HEK293 (cell line): ENCODE results near the gene LY6G5B.

Experiments
- KLF16 ChIP-seq: fragments of 450-650 bp; formaldehyde crosslinking; IDR thresholded peaks from 2 replicates; pipeline ENCODE4 v1.5.1; 2017; ENCODE audit warnings: missing biosample characterization, missing genetic modification characterization
- KLF8 ChIP-seq: fragments of 450-650 bp; formaldehyde crosslinking; IDR thresholded peaks from 2 replicates; pipeline ENCODE4 v1.5.1; 2016; ENCODE audit warnings: missing biosample characterization, missing genetic modification characterization
- OVOL3 ChIP-seq: fragments of 450-650 bp; formaldehyde crosslinking; IDR thresholded peaks from 2 replicates; pipeline ENCODE4 v1.5.1; 2016; ENCODE audit warnings: missing biosample characterization, missing genetic modification characterization
- SCRT2 ChIP-seq: fragments of 450-650 bp; formaldehyde crosslinking; IDR thresholded peaks from 2 replicates; pipeline ENCODE4 v1.5.1; 2016; ENCODE audit warnings: missing biosample characterization, missing genetic modification characterization
- WT1 ChIP-seq: fragments of 450-650 bp; formaldehyde crosslinking; IDR thresholded peaks from 2 replicates; pipeline ENCODE4 v1.5.1; 2016; ENCODE audit warnings: missing biosample characterization, missing genetic modification characterization
- ZBTB21 ChIP-seq: fragments of 450-650 bp; formaldehyde crosslinking; IDR thresholded peaks from 2 replicates; pipeline ENCODE4 v1.5.1; 2017; ENCODE audit warnings: missing biosample characterization, missing genetic modification characterization
- ZNF112 ChIP-seq: fragments of 450-650 bp; formaldehyde crosslinking; IDR thresholded peaks from 2 replicates; pipeline ENCODE4 v1.5.0; 2017; ENCODE audit warnings: missing biosample characterization, missing genetic modification characterization
- ZNF175 ChIP-seq: fragments of 450-650 bp; formaldehyde crosslinking; IDR thresholded peaks from 2 replicates; pipeline ENCODE4 v1.5.1; 2016; ENCODE audit warnings: missing biosample characterization, missing genetic modification characterization
- ZNF274 ChIP-seq, 2 experiments: fragments of 200-500 bp in 1 of 2; fragments of 450-650 bp in 1 of 2; sonication (Bioruptor generic) in 1 of 2; formaldehyde crosslinking in 1 of 2; IDR thresholded peaks; 2 replicates each; pipeline versions ENCODE4 v1.5.1 to v1.6.1; 2014 to 2016; ENCODE audit warnings: borderline replicate concordance in 1 of 2, inconsistent platforms in 1 of 2, low read length in 1 of 2, missing biosample characterization in 1 of 2, missing genetic modification characterization in 1 of 2
- ZNF341 ChIP-seq: fragments of 450-650 bp; formaldehyde crosslinking; IDR thresholded peaks from 2 replicates; pipeline ENCODE4; 2016; ENCODE audit warnings: low read depth, missing biosample characterization, missing genetic modification characterization
- ZNF350 ChIP-seq: fragments of 450-650 bp; formaldehyde crosslinking; IDR thresholded peaks from 2 replicates; pipeline ENCODE4 v1.5.0; 2017; ENCODE audit warnings: missing biosample characterization, mild to moderate bottlenecking, missing genetic modification characterization
- ZNF366 ChIP-seq: fragments of 450-650 bp; formaldehyde crosslinking; conservative IDR thresholded peaks from 2 replicates; pipeline ENCODE4 v1.5.1; 2016; ENCODE audit warnings: missing biosample characterization, missing genetic modification characterization
- ZNF501 ChIP-seq: fragments of 450-650 bp; formaldehyde crosslinking; IDR thresholded peaks from 2 replicates; pipeline ENCODE4 v1.5.1; 2016; ENCODE audit warnings: missing biosample characterization, missing genetic modification characterization
- ZNF600 ChIP-seq: fragments of 450-650 bp; formaldehyde crosslinking; IDR thresholded peaks from 2 replicates; pipeline ENCODE4 v1.5.1; 2016; ENCODE audit warnings: missing biosample characterization, missing genetic modification characterization
- ZNF664 ChIP-seq: fragments of 450-650 bp; formaldehyde crosslinking; IDR thresholded peaks from 2 replicates; pipeline ENCODE4 v1.5.1; 2016; ENCODE audit warnings: missing biosample characterization, missing genetic modification characterization
- ZNF76 ChIP-seq: fragments of 450-650 bp; formaldehyde crosslinking; IDR thresholded peaks from 2 replicates; pipeline ENCODE4; 2016; ENCODE audit warnings: low read depth, missing biosample characterization, missing genetic modification characterization, borderline replicate concordance
- ZNF785 ChIP-seq: fragments of 450-650 bp; formaldehyde crosslinking; IDR thresholded peaks from 2 replicates; pipeline ENCODE4 v1.5.1; 2016; ENCODE audit warnings: missing biosample characterization, missing genetic modification characterization
- ZNF792 ChIP-seq: fragments of 450-650 bp; formaldehyde crosslinking; IDR thresholded peaks from 2 replicates; pipeline ENCODE4 v1.5.1; 2016; ENCODE audit warnings: missing biosample characterization, missing genetic modification characterization
- ZNF837 ChIP-seq: fragments of 450-650 bp; formaldehyde crosslinking; IDR thresholded peaks from 2 replicates; pipeline ENCODE4 v1.5.1; 2016; ENCODE audit warnings: missing biosample characterization, missing genetic modification characterization
- TF ChIP-seq, protein P1 (sequence below): IDR thresholded peaks from 2 replicates; pipeline ENCODE4 v1.6.1; 2011; ENCODE audit warnings: mild to moderate bottlenecking, low read depth, low read length, borderline replicate concordance
- TF ChIP-seq, protein P2 (sequence below): fragments of 450-650 bp; formaldehyde crosslinking; IDR thresholded peaks from 2 replicates; pipeline ENCODE4 v1.5.0; 2017; ENCODE audit warnings: missing biosample characterization, missing genetic modification characterization, borderline replicate concordance
- TF ChIP-seq, protein P3 (sequence below): fragments of 450-650 bp; formaldehyde crosslinking; IDR thresholded peaks from 2 replicates; pipeline ENCODE4 v1.5.1; 2016; ENCODE audit warnings: missing biosample characterization, missing genetic modification characterization
- TF ChIP-seq, protein P4 (sequence below): fragments of 450-650 bp; formaldehyde crosslinking; IDR thresholded peaks from 2 replicates; pipeline ENCODE4 v1.5.1; 2016; ENCODE audit warnings: missing biosample characterization, missing genetic modification characterization
- TF ChIP-seq, protein P5 (sequence below): fragments of 450-650 bp; formaldehyde crosslinking; IDR thresholded peaks from 2 replicates; pipeline ENCODE4 v1.5.1; 2017; ENCODE audit warnings: missing biosample characterization, missing genetic modification characterization
- TF ChIP-seq, protein P6 (sequence below): fragments of 450-650 bp; formaldehyde crosslinking; IDR thresholded peaks from 2 replicates; pipeline ENCODE4 v1.5.1; 2016; ENCODE audit warnings: missing biosample characterization, missing genetic modification characterization, borderline replicate concordance
- TF ChIP-seq, protein P7 (sequence below): fragments of 450-650 bp; IDR thresholded peaks from 2 replicates; pipeline ENCODE4 v1.5.1; 2018; ENCODE audit warnings: missing biosample characterization, missing genetic modification characterization

LY6G5B gene

DNA sequence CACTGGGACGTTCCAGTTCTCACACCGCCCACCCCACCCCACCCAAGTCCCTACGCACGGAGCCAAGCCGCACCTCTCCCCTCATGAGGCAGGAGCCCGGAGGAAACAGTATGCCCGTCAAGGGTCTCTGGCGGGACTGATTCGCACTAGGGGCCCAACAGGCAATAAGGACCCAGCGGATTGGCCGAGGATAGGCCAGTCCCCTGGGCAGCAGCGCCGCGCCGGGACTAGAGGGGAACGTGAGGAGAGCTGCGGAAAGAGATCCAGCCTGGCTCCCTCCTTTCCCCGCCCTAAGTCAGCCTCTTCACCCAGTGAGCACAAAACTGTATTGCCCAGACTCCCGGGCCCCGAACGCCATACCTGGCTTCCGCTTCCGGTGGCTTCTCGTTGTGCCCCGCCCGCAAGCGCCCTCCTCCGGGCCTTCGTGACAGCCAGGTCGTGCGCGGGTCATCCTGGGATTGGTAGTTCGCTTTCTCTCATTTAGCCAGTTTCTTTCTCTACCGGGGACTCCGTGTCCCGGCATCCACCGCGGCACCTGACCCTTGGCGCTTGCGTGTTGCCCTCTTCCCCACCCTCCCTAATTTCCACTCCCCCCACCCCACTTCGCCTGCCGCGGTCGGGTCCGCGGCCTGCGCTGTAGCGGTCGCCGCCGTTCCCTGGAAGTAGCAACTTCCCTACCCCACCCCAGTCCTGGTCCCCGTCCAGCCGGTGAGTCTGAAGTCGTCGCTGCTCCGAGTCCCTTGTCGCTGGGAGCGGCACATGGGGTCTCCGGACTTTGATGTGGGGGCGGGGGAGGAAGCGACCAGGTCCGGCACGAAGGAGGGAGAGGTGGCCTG, 4.1 kb upstream of the LY6G5B start, which contains the start of gene CSNK2B (continued):
- TF ChIP-seq, protein P1, sequence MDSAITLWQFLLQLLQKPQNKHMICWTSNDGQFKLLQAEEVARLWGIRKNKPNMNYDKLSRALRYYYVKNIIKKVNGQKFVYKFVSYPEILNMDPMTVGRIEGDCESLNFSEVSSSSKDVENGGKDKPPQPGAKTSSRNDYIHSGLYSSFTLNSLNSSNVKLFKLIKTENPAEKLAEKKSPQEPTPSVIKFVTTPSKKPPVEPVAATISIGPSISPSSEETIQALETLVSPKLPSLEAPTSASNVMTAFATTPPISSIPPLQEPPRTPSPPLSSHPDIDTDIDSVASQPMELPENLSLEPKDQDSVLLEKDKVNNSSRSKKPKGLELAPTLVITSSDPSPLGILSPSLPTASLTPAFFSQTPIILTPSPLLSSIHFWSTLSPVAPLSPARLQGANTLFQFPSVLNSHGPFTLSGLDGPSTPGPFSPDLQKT = peak; percentile 74; the same call in 1 of the 2 replicates
- TF ChIP-seq ZNF837 (tag by site-specific recombination) = no peak
- TF ChIP-seq, protein P2, sequence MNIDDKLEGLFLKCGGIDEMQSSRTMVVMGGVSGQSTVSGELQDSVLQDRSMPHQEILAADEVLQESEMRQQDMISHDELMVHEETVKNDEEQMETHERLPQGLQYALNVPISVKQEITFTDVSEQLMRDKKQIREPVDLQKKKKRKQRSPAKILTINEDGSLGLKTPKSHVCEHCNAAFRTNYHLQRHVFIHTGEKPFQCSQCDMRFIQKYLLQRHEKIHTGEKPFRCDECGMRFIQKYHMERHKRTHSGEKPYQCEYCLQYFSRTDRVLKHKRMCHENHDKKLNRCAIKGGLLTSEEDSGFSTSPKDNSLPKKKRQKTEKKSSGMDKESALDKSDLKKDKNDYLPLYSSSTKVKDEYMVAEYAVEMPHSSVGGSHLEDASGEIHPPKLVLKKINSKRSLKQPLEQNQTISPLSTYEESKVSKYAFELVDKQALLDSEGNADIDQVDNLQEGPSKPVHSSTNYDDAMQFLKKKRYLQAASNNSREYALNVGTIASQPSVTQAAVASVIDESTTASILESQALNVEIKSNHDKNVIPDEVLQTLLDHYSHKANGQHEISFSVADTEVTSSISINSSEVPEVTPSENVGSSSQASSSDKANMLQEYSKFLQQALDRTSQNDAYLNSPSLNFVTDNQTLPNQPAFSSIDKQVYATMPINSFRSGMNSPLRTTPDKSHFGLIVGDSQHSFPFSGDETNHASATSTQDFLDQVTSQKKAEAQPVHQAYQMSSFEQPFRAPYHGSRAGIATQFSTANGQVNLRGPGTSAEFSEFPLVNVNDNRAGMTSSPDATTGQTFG (tag by site-specific recombination) = no peak
- TF ChIP-seq ZNF341 = peak; percentile 96
- no peak for TF ChIP-seq ZNF112 (tag by site-specific recombination)
- TF ChIP-seq ZNF664 = no peak
- TF ChIP-seq ZBTB21 (tag by site-specific recombination) = no peak
- no peak for TF ChIP-seq ZNF274 (IDR thresholded peaks at IDR 0.05; ENCODE audit: low read length)
- no peak for TF ChIP-seq ZNF274 (tag by site-specific recombination; IDR thresholded peaks at IDR 0.05; ENCODE audit: borderline replicate concordance)
- no peak for TF ChIP-seq ZNF350 (tag by site-specific recombination)
- TF ChIP-seq ZNF792 (tag by site-specific recombination) = no peak
- TF ChIP-seq, protein P3, sequence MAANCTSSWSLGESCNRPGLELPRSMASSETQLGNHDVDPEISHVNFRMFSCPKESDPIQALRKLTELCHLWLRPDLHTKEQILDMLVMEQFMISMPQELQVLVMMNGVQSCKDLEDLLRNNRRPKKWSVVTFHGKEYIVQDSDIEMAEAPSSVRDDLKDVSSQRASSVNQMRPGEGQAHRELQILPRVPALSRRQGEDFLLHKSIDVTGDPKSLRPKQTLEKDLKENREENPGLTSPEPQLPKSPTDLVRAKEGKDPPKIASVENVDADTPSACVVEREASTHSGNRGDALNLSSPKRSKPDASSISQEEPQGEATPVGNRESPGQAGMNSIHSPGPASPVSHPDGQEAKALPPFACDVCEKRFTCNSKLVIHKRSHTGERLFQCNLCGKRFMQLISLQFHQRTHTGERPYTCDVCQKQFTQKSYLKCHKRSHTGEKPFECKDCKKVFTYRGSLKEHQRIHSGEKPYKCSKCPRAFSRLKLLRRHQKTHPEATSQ (tag by site-specific recombination) = 0 out of 2 replicates have a peak, but pooled peaks have one; percentile 57
- peak; percentile 9; the same call in 1 of the 2 replicates for TF ChIP-seq ZNF600
- no peak for TF ChIP-seq ZNF785 (tag by site-specific recombination)
- TF ChIP-seq, protein P4, sequence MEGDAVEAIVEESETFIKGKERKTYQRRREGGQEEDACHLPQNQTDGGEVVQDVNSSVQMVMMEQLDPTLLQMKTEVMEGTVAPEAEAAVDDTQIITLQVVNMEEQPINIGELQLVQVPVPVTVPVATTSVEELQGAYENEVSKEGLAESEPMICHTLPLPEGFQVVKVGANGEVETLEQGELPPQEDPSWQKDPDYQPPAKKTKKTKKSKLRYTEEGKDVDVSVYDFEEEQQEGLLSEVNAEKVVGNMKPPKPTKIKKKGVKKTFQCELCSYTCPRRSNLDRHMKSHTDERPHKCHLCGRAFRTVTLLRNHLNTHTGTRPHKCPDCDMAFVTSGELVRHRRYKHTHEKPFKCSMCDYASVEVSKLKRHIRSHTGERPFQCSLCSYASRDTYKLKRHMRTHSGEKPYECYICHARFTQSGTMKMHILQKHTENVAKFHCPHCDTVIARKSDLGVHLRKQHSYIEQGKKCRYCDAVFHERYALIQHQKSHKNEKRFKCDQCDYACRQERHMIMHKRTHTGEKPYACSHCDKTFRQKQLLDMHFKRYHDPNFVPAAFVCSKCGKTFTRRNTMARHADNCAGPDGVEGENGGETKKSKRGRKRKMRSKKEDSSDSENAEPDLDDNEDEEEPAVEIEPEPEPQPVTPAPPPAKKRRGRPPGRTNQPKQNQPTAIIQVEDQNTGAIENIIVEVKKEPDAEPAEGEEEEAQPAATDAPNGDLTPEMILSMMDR (tag by site-specific recombination) = peak; percentile 75
- peak; percentile 58 for TF ChIP-seq KLF16 (tag by site-specific recombination)
- TF ChIP-seq OVOL3 (tag by site-specific recombination) = peak; percentile 33; the same call in 1 of the 2 replicates
- TF ChIP-seq, protein P5, sequence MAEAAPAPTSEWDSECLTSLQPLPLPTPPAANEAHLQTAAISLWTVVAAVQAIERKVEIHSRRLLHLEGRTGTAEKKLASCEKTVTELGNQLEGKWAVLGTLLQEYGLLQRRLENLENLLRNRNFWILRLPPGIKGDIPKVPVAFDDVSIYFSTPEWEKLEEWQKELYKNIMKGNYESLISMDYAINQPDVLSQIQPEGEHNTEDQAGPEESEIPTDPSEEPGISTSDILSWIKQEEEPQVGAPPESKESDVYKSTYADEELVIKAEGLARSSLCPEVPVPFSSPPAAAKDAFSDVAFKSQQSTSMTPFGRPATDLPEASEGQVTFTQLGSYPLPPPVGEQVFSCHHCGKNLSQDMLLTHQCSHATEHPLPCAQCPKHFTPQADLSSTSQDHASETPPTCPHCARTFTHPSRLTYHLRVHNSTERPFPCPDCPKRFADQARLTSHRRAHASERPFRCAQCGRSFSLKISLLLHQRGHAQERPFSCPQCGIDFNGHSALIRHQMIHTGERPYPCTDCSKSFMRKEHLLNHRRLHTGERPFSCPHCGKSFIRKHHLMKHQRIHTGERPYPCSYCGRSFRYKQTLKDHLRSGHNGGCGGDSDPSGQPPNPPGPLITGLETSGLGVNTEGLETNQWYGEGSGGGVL (tag by site-specific recombination) = peak; percentile 80
- peak; percentile 6 for TF ChIP-seq SCRT2 (tag by site-specific recombination)
- peak; percentile 40; the same call in 1 of the 2 replicates for TF ChIP-seq ZNF366
- TF ChIP-seq ZNF175 (tag by site-specific recombination) = no peak
- peak; percentile 76 for TF ChIP-seq KLF8 (tag by site-specific recombination)
- TF ChIP-seq, protein P6, sequence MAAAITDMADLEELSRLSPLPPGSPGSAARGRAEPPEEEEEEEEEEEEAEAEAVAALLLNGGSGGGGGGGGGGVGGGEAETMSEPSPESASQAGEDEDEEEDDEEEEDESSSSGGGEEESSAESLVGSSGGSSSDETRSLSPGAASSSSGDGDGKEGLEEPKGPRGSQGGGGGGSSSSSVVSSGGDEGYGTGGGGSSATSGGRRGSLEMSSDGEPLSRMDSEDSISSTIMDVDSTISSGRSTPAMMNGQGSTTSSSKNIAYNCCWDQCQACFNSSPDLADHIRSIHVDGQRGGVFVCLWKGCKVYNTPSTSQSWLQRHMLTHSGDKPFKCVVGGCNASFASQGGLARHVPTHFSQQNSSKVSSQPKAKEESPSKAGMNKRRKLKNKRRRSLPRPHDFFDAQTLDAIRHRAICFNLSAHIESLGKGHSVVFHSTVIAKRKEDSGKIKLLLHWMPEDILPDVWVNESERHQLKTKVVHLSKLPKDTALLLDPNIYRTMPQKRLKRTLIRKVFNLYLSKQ (tag by site-specific recombination) = no peak
- TF ChIP-seq ZNF76 (tag by site-specific recombination) = peak; percentile 96
- TF ChIP-seq ZNF501 (tag by site-specific recombination) = 0 out of 2 replicates have a peak, but pooled peaks have one; percentile 36
- TF ChIP-seq WT1 (tag by site-specific recombination) = peak; percentile 71
- TF ChIP-seq, protein P7, sequence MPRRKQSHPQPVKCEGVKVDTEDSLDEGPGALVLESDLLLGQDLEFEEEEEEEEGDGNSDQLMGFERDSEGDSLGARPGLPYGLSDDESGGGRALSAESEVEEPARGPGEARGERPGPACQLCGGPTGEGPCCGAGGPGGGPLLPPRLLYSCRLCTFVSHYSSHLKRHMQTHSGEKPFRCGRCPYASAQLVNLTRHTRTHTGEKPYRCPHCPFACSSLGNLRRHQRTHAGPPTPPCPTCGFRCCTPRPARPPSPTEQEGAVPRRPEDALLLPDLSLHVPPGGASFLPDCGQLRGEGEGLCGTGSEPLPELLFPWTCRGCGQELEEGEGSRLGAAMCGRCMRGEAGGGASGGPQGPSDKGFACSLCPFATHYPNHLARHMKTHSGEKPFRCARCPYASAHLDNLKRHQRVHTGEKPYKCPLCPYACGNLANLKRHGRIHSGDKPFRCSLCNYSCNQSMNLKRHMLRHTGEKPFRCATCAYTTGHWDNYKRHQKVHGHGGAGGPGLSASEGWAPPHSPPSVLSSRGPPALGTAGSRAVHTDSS (tag by site-specific recombination) = 0 out of 2 replicates have a peak, but pooled peaks have one; percentile 8
